Articular chondrocyte of knee joint (primary cell): Measurements from ENCODE around the gene ITGAL. TPM values are rescaled to one million over a fixed set of nuclear protein-coding genes. Genes with fewer than 3 reads are reported as not detected.

Experiments used
- small RNA-seq: library from RNA; depleted of rRNA; stranded (forward); fragments of <200 nt; gene quantifications from one replicate; pipeline ENCODE3, GENCODE V24; 2012
- total RNA-seq: library from RNA; depleted of rRNA; stranded (reverse); fragments of >200 nt; gene quantifications from 2 replicates; pipeline ENCODE4 v1.2.3, GENCODE V29; 2012

Gene ITGAL
- not detected in 2 replicates for total RNA-seq

GRCh38 chr16:30472328-30472942 is at the start of gene ITGAL:
ITGAL (plus strand) TSS chr16:30472742; CDS start chr16:30472838, 96 bp downstream.

GRCh38 chr16:30429678-30430427 is 42.7 kb upstream of the ITGAL start, which contains the start of gene DCTPP1:
DCTPP1 (minus strand) TSS chr16:30430030; CDS start chr16:30429980, 50 bp downstream.

DNA sequence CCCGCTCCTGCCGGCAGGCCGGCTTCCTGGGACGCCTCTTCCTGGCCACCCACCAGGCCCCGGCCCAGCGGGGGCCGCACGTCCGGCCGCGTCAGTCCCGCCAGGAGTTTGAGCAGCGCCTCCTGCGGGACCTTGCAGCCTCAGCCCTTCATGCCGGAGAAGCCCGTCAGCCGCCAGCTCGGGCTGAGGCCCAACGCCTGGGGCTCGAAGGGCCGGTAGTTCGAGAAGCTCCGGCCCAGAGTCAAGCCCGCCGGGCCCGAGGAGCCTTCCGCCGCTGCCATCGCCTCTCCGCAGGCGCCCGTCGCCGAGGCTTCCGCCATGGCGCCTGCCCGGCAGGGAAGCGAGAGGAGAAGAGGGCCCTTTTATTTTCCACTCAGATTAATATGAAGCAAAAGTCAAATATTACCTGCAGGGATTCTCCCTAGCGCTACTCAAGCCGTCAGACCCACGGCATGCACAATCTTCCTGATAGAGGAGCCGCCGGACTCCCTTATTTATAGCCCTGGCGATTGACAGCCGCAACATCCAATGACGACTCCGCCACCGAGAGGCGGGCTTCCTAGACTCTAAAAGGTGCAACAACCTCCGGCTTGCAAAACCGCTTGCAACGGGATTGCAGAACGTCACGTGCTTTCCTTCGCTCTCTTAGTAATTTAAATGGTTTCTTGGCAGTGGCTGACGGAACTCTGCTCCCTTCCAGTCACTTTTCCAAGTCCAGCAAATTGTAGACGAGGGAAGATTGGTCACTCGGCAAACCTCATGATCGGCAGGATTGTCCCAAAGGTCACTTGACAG is 26.9 kb upstream of the ITGAL start, which contains the start of gene SEPHS2:
Gene SEPHS2 (minus strand): TSS at position 467 of the 795 bp plus-strand sequence. CDS start 147 bp downstream, at position 320.

GRCh38 chr16:30526137-30526822 is 53.7 kb downstream of the ITGAL start, which contains the start of gene ZNF768:
ZNF768 (minus strand) TSS chr16:30526566; CDS start chr16:30526413, 153 bp downstream.

GRCh38 chr16:30534368-30535105 is 62.0 kb downstream of the ITGAL start, which contains the start of gene ZNF747:
ZNF747 (minus strand) TSS chr16:30534858; CDS start chr16:30534679, 179 bp downstream.

DNA sequence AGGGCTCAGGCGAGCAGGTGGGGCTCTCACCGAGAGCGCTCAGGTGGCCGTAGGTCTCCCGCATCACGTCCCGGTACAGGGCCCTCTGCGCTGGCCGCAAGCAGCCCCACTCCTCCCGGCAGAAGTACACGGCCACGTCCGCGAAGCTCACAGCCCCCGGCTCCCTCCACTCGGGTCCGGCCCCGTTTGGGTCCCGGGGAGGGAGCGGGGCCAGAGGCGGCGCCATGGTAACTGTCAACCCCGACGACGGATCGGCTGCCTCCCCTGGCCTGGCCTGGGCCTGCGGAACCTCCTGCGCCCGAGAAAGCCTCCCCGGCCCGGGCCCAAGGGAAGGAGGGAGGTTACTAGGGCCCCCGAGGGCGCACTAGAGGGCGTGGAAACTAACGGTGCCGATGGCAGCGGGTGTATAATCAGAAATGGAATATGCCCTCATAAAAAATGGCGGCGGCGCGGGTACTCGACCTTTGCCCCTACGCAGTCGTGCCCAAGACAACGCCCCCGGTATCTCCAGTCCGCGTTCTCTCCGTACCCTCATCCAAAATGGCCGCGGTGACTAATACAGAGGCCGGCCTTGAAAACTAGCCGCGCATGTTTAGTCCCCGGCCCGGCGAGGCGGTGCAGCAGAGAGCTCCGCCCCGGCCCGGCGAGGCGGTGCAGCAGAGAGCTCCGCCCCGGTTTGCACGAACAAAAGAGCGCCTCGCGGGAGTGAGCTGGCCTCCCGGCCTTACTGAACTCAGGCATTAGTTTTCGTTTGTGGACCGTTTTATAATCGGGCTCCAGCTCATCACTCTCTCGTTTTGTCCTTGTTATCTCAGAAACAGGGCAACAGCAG is 85.6 kb downstream of the ITGAL start, which contains the start of gene ZNF764:
Gene ZNF764 (minus strand): TSS at position 418 of the 832 bp plus-strand sequence. CDS start 192 bp downstream, at position 226.

GRCh38 chr16:30571445-30572322 is 99.1 kb downstream of the ITGAL start, which contains the start of gene ZNF688:
ZNF688 (minus strand) TSS chr16:30571714; CDS start chr16:30571629, 85 bp downstream.

Small RNA genes lying within 50 kb of the gene (small RNA-seq; reads per million reads assigned to genes)
- not detected for gene MIR4518
- not detected for gene RF00019
- not detected for gene RNU7-61P

Other genes starting within 250 kb of the ITGAL start
- gene NPIPB13, start 224.3 kb upstream of the ITGAL start, total RNA-seq: 1.9 and 4.1 TPM in 2 replicates
- 31.7 and 34.2 TPM in 2 replicates for gene CD2BP2, start 117.4 kb upstream of the ITGAL start, total RNA-seq
- 22.6 and 23.3 TPM in 2 replicates for gene TBC1D10B, start 102.2 kb upstream of the ITGAL start, total RNA-seq
- not detected in 2 replicates for gene MYL11, start 97.9 kb upstream of the ITGAL start, total RNA-seq
- gene SEPTIN1, start 90.2 kb upstream of the ITGAL start, total RNA-seq: 0.11 TPM in 1 of 2 replicates, not detected in the other
- gene ZNF48, start 77.3 kb upstream of the ITGAL start, total RNA-seq: 5.0 and 5.2 TPM in 2 replicates
- gene ZNF771, start 65.1 kb upstream of the ITGAL start, total RNA-seq: 6.8 and 7.8 TPM in 2 replicates
- 16.2 and 18.4 TPM in 2 replicates for gene DCTPP1, start 42.7 kb upstream of the ITGAL start, total RNA-seq
- gene SEPHS2, start 26.9 kb upstream of the ITGAL start, total RNA-seq: 16.4 and 18.9 TPM in 2 replicates
- 15.3 and 18.1 TPM in 2 replicates for gene ZNF768, start 53.8 kb downstream of the ITGAL start, total RNA-seq
- 12.9 and 13.0 TPM in 2 replicates for gene ZNF747, start 62.1 kb downstream of the ITGAL start, total RNA-seq
- 4.8 and 5.8 TPM in 2 replicates for gene ZNF764, start 85.6 kb downstream of the ITGAL start, total RNA-seq
- gene ZNF688, start 99.0 kb downstream of the ITGAL start, total RNA-seq: 7.6 and 8.0 TPM in 2 replicates
- 10.5 and 11.1 TPM in 2 replicates for gene ZNF785, start 113.0 kb downstream of the ITGAL start, total RNA-seq
- gene ZNF689, start 137.6 kb downstream of the ITGAL start, total RNA-seq: 6.1 and 6.6 TPM in 2 replicates
- gene PRR14, start 178.2 kb downstream of the ITGAL start, total RNA-seq: 5.9 and 7.3 TPM in 2 replicates
- 22.2 and 22.8 TPM in 2 replicates for gene FBRS, start 185.7 kb downstream of the ITGAL start, total RNA-seq
- gene SRCAP, start 226.4 kb downstream of the ITGAL start, total RNA-seq: 17.9 and 20.4 TPM in 2 replicates